PFSK-1 (cell line): ENCODE measurements around the gene BRI3.

Source experiments
- FOXP2 ChIP-seq: optimal IDR thresholded peaks from 2 replicates; pipeline ENCODE3; 2011; ENCODE audit warnings: borderline replicate concordance, control low read depth, inconsistent platforms; ENCODE audit not compliant: insufficient read depth; ENCODE audit errors: extremely low read length, extremely low read depth
- POLR2AphosphoS5 ChIP-seq: IDR thresholded peaks from 2 replicates; pipeline ENCODE4 v1.6.1; 2012; ENCODE audit warnings: low read depth, mild to moderate bottlenecking, control low read depth, low read length, moderate library complexity
- SIN3A ChIP-seq: IDR thresholded peaks from 2 replicates; pipeline ENCODE4 v1.6.1; 2012; ENCODE audit warnings: mild to moderate bottlenecking, low read length, moderate library complexity, borderline replicate concordance; ENCODE audit not compliant: insufficient read depth
- TAF1 ChIP-seq: IDR thresholded peaks from 2 replicates; pipeline ENCODE4 v1.6.1; 2012; ENCODE audit warnings: low read length, control low read depth, borderline replicate concordance; ENCODE audit not compliant: insufficient read depth
- TF ChIP-seq, protein P1 (sequence below), 2 experiments: IDR thresholded peaks; 2 replicates each; pipeline versions ENCODE4 v1.6.1 to v1.8.0; 2011 to 2012; ENCODE audit warnings: low read depth in 2 of 2, low read length in 2 of 2, control low read depth in 1 of 2, inconsistent platforms in 1 of 2, mild to moderate bottlenecking in 1 of 2, moderate library complexity in 1 of 2; ENCODE audit not compliant: insufficient read depth in 1 of 2

DNA sequence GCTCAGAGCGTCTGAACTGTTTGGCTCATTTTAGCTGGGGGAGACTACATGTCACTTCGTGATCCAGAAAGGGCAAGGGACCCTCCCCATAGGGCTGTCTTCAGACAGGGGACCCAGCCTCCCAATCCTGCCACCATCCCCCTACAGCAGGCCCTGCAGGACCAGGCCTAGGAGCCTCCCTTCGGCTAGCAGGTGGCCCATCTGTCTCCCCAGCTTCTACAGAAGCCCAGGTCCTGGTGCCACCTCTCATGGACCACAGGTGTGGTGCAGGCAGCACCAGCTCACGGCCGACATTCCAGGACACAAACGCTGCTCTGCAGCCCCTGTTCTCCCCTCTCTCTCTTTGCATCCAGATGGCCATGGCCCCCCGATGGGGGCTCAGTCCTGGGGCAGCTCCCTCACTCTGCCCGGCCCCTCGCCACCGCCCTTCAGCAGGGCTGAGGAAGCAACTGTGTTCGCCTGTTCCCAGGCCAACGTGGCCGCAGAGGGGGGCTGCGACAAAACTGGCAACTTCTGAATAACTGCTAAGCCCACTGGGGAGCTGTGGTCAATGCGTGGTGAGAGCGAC lies 39.7 kb upstream of the BRI3 start:
- no peak for TF ChIP-seq TAF1
- TF ChIP-seq POLR2AphosphoS5: no peak
- TF ChIP-seq SIN3A: no peak
- TF ChIP-seq, protein P1, sequence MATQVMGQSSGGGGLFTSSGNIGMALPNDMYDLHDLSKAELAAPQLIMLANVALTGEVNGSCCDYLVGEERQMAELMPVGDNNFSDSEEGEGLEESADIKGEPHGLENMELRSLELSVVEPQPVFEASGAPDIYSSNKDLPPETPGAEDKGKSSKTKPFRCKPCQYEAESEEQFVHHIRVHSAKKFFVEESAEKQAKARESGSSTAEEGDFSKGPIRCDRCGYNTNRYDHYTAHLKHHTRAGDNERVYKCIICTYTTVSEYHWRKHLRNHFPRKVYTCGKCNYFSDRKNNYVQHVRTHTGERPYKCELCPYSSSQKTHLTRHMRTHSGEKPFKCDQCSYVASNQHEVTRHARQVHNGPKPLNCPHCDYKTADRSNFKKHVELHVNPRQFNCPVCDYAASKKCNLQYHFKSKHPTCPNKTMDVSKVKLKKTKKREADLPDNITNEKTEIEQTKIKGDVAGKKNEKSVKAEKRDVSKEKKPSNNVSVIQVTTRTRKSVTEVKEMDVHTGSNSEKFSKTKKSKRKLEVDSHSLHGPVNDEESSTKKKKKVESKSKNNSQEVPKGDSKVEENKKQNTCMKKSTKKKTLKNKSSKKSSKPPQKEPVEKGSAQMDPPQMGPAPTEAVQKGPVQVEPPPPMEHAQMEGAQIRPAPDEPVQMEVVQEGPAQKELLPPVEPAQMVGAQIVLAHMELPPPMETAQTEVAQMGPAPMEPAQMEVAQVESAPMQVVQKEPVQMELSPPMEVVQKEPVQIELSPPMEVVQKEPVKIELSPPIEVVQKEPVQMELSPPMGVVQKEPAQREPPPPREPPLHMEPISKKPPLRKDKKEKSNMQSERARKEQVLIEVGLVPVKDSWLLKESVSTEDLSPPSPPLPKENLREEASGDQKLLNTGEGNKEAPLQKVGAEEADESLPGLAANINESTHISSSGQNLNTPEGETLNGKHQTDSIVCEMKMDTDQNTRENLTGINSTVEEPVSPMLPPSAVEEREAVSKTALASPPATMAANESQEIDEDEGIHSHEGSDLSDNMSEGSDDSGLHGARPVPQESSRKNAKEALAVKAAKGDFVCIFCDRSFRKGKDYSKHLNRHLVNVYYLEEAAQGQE (IDR thresholded peaks at IDR 0.05; ENCODE audit: insufficient read depth in 1 of 2, low read depth in 2 of 2, low read length in 2 of 2): no peak
- no peak for TF ChIP-seq FOXP2
